ENCODE measurements around the gene BMP6. TPM values are rescaled to one million over a fixed set of nuclear protein-coding genes. Genes with fewer than 3 reads are reported as not detected.

BMP6 gene
- polyA plus RNA-seq, 4 donors, result 0.22 to 2.0 (median 0.94) TPM

- 87 to 88% (median 88%) methylated on average over 10 of the region's 10 CpGs for WGBS, 3 donors
- Histone ChIP-seq H3K4me1 (ENCODE audit: control insufficient read depth in 3 of 3, insufficient read depth in 2 of 3, low read depth in 1 of 3, low read length in 2 of 3) (no peaks in the 10 kb centered on the region), H3K27me3 (ENCODE audit: control insufficient read depth in 3 of 3, insufficient read depth in 3 of 3, low read length in 3 of 3) (no peaks in the 10 kb centered on the region), H3K4me3 (ENCODE audit: low read depth in 1 of 3, low read length in 3 of 3) (no peak overlapping the region), H3K27ac (ENCODE audit: low read depth in 1 of 3, low read length in 2 of 3) (no peak overlapping the region), H3K36me3 (ENCODE audit: control insufficient read depth in 3 of 3, insufficient read depth in 2 of 3, low read depth in 1 of 3, low read length in 3 of 3) (no peaks in the 10 kb centered on the region), H3K9me3 (ENCODE audit: control insufficient read depth in 2 of 2, insufficient read depth in 1 of 2, low read depth in 1 of 2, low read length in 1 of 2) (no peaks in the 10 kb centered on the region)
- DNase-seq (no peak), FAIRE-seq (no peak)
These were observed 39.9 kb downstream of the BMP6 start for GRCh38 chr6:7765575-7766325.

GRCh38 chr6:7769702-7770101, 43.8 kb downstream of the BMP6 start:
- Histone ChIP-seq H3K9me3 (ENCODE audit: control insufficient read depth in 2 of 2, insufficient read depth in 1 of 2, low read depth in 1 of 2, low read length in 1 of 2) (no peaks in the 10 kb centered on the region), H3K36me3 (ENCODE audit: control insufficient read depth in 3 of 3, insufficient read depth in 2 of 3, low read depth in 1 of 3, low read length in 3 of 3) (no peaks in the 10 kb centered on the region), H3K4me3 (ENCODE audit: low read depth in 1 of 3, low read length in 3 of 3) (no peak overlapping the region), H3K27ac (ENCODE audit: low read depth in 1 of 3, low read length in 2 of 3) (no peak overlapping the region), H3K4me1 (ENCODE audit: control insufficient read depth in 3 of 3, insufficient read depth in 2 of 3, low read depth in 1 of 3, low read length in 2 of 3) (no peaks in the 10 kb centered on the region), H3K27me3 (ENCODE audit: control insufficient read depth in 3 of 3, insufficient read depth in 3 of 3, low read length in 3 of 3) (peaks cover 0 to 2% (median 0%) of the 10 kb centered on the region in 3 donors)
- FAIRE-seq (no peak), DNase-seq (no peak)
- 47 to 59% (median 59%) methylated on average over 3 of the region's 3 CpGs for WGBS, 3 donors

- H3K9me3 ChIP-seq (ENCODE audit: control insufficient read depth in 2 of 2, insufficient read depth in 1 of 2, low read depth in 1 of 2, low read length in 1 of 2), result no peaks in the 10 kb centered on the region
- no peak overlapping the region for H3K27ac ChIP-seq (ENCODE audit: low read depth in 1 of 3, low read length in 2 of 3)
- H3K4me1 ChIP-seq (ENCODE audit: control insufficient read depth in 3 of 3, insufficient read depth in 2 of 3, low read depth in 1 of 3, low read length in 2 of 3), result no peaks in the 10 kb centered on the region
- FAIRE-seq, result no peak
- H3K4me3 ChIP-seq (ENCODE audit: low read depth in 1 of 3, low read length in 3 of 3), result no peak overlapping the region
- no peak for DNase-seq
- H3K27me3 ChIP-seq (ENCODE audit: control insufficient read depth in 3 of 3, insufficient read depth in 3 of 3, low read length in 3 of 3), result peaks cover 0 to 2% (median 0%) of the 10 kb centered on the region in 3 donors
- WGBS, 3 donors, result 79 to 86% (median 85%) methylated on average over 4 of the region's 4 CpGs
- no peaks in the 10 kb centered on the region for H3K36me3 ChIP-seq (ENCODE audit: control insufficient read depth in 3 of 3, insufficient read depth in 2 of 3, low read depth in 1 of 3, low read length in 3 of 3)
These were observed 44.2 kb downstream of the BMP6 start for GRCh38 chr6:7770111-7770510.

- Histone ChIP-seq H3K27ac (ENCODE audit: low read depth in 1 of 3, low read length in 2 of 3) (no peak overlapping the region), H3K9me3 (ENCODE audit: control insufficient read depth in 2 of 2, insufficient read depth in 1 of 2, low read depth in 1 of 2, low read length in 1 of 2) (no peaks in the 10 kb centered on the region), H3K4me3 (ENCODE audit: low read depth in 1 of 3, low read length in 3 of 3) (no peak overlapping the region), H3K27me3 (ENCODE audit: control insufficient read depth in 3 of 3, insufficient read depth in 3 of 3, low read length in 3 of 3) (peaks cover 0 to 2% (median 0%) of the 10 kb centered on the region in 3 donors), H3K36me3 (ENCODE audit: control insufficient read depth in 3 of 3, insufficient read depth in 2 of 3, low read depth in 1 of 3, low read length in 3 of 3) (no peaks in the 10 kb centered on the region), H3K4me1 (ENCODE audit: control insufficient read depth in 3 of 3, insufficient read depth in 2 of 3, low read depth in 1 of 3, low read length in 2 of 3) (no peaks in the 10 kb centered on the region)
- DNase-seq (no peak), FAIRE-seq (no peak)
- WGBS, 3 donors, result 77 to 88% (median 83%) methylated on average over 3 of the region's 3 CpGs
These were observed 44.7 kb downstream of the BMP6 start for GRCh38 chr6:7770601-7771000.

GRCh38 chr6:7773322-7773721, 47.4 kb downstream of the BMP6 start:
- 86 to 89% (median 88%) methylated on average over 3 of the region's 3 CpGs for WGBS, 3 donors
- no peaks in the 10 kb centered on the region for H3K4me1 ChIP-seq (ENCODE audit: control insufficient read depth in 3 of 3, insufficient read depth in 2 of 3, low read depth in 1 of 3, low read length in 2 of 3)
- H3K27me3 ChIP-seq (ENCODE audit: control insufficient read depth in 3 of 3, insufficient read depth in 3 of 3, low read length in 3 of 3), result peaks cover 0 to 2% (median 0%) of the 10 kb centered on the region in 3 donors
- no peaks in the 10 kb centered on the region for H3K36me3 ChIP-seq (ENCODE audit: control insufficient read depth in 3 of 3, insufficient read depth in 2 of 3, low read depth in 1 of 3, low read length in 3 of 3)
- DNase-seq (no peak), FAIRE-seq (no peak)
- H3K27ac ChIP-seq (ENCODE audit: low read depth in 1 of 3, low read length in 2 of 3), result no peak overlapping the region
- H3K9me3 ChIP-seq (ENCODE audit: control insufficient read depth in 2 of 2, insufficient read depth in 1 of 2, low read depth in 1 of 2, low read length in 1 of 2), result no peaks in the 10 kb centered on the region
- H3K4me3 ChIP-seq (ENCODE audit: low read depth in 1 of 3, low read length in 3 of 3), result no peak overlapping the region

- no peaks in the 10 kb centered on the region for H3K9me3 ChIP-seq (ENCODE audit: control insufficient read depth in 2 of 2, insufficient read depth in 1 of 2, low read depth in 1 of 2, low read length in 1 of 2)
- FAIRE-seq (no peak), DNase-seq (no peak)
These were observed 48.0 kb downstream of the BMP6 start for GRCh38 chr6:7773914-7774313.

GRCh38 chr6:7776509-7776908, 50.6 kb downstream of the BMP6 start:
- Histone ChIP-seq H3K4me1 (ENCODE audit: control insufficient read depth in 3 of 3, insufficient read depth in 2 of 3, low read depth in 1 of 3, low read length in 2 of 3) (no peaks in the 10 kb centered on the region), H3K9me3 (ENCODE audit: control insufficient read depth in 2 of 2, insufficient read depth in 1 of 2, low read depth in 1 of 2, low read length in 1 of 2) (no peaks in the 10 kb centered on the region), H3K4me3 (ENCODE audit: low read depth in 1 of 3, low read length in 3 of 3) (no peak overlapping the region), H3K27ac (ENCODE audit: low read depth in 1 of 3, low read length in 2 of 3) (no peak overlapping the region), H3K27me3 (ENCODE audit: control insufficient read depth in 3 of 3, insufficient read depth in 3 of 3, low read length in 3 of 3) (peaks cover 0 to 2% (median 0%) of the 10 kb centered on the region in 3 donors), H3K36me3 (ENCODE audit: control insufficient read depth in 3 of 3, insufficient read depth in 2 of 3, low read depth in 1 of 3, low read length in 3 of 3) (no peaks in the 10 kb centered on the region)
- 43 to 70% (median 63%) methylated on average over 2 of the region's 2 CpGs for WGBS, 3 donors
- FAIRE-seq (no peak), DNase-seq (no peak)

More at GRCh38 chr6:7773914-7774313, 48.0 kb downstream of the BMP6 start:
- WGBS, 3 donors, result 76 to 87% (median 79%) methylated on average over 9 of the region's 9 CpGs
- no peaks in the 10 kb centered on the region for H3K4me1 ChIP-seq (ENCODE audit: control insufficient read depth in 3 of 3, insufficient read depth in 2 of 3, low read depth in 1 of 3, low read length in 2 of 3)
- no peak overlapping the region for H3K27ac ChIP-seq (ENCODE audit: low read depth in 1 of 3, low read length in 2 of 3)
- peaks cover 0 to 2% (median 0%) of the 10 kb centered on the region in 3 donors for H3K27me3 ChIP-seq (ENCODE audit: control insufficient read depth in 3 of 3, insufficient read depth in 3 of 3, low read length in 3 of 3)
- no peak overlapping the region for H3K4me3 ChIP-seq (ENCODE audit: low read depth in 1 of 3, low read length in 3 of 3)
- H3K36me3 ChIP-seq (ENCODE audit: control insufficient read depth in 3 of 3, insufficient read depth in 2 of 3, low read depth in 1 of 3, low read length in 3 of 3), result no peaks in the 10 kb centered on the region

- 46 to 70% (median 50%) methylated on average over 4 of the region's 4 CpGs for WGBS, 3 donors
- DNase-seq, result no peak
- FAIRE-seq, result no peak
These were observed 51.2 kb downstream of the BMP6 start for GRCh38 chr6:7777074-7777473.

GRCh38 chr6:7781240-7781639, 55.3 kb downstream of the BMP6 start:
- FAIRE-seq, result no peak
- H3K4me3 ChIP-seq (ENCODE audit: low read depth in 1 of 3, low read length in 3 of 3), result no peak overlapping the region
- no peak for DNase-seq
- H3K27ac ChIP-seq (ENCODE audit: low read depth in 1 of 3, low read length in 2 of 3), result no peak overlapping the region
- WGBS, 3 donors, result 58 to 73% (median 60%) methylated on average over 6 of the region's 6 CpGs
- no peaks in the 10 kb centered on the region for H3K36me3 ChIP-seq (ENCODE audit: control insufficient read depth in 3 of 3, insufficient read depth in 2 of 3, low read depth in 1 of 3, low read length in 3 of 3)
- peaks cover 0 to 8% (median 0%) of the 10 kb centered on the region in 3 donors for H3K27me3 ChIP-seq (ENCODE audit: control insufficient read depth in 3 of 3, insufficient read depth in 3 of 3, low read length in 3 of 3)
- H3K4me1 ChIP-seq (ENCODE audit: control insufficient read depth in 3 of 3, insufficient read depth in 2 of 3, low read depth in 1 of 3, low read length in 2 of 3), result no peaks in the 10 kb centered on the region
- no peaks in the 10 kb centered on the region for H3K9me3 ChIP-seq (ENCODE audit: control insufficient read depth in 2 of 2, insufficient read depth in 1 of 2, low read depth in 1 of 2, low read length in 1 of 2)

More at GRCh38 chr6:7777074-7777473, 51.2 kb downstream of the BMP6 start:
- H3K27ac ChIP-seq (ENCODE audit: low read depth in 1 of 3, low read length in 2 of 3), result no peak overlapping the region
- H3K4me3 ChIP-seq (ENCODE audit: low read depth in 1 of 3, low read length in 3 of 3), result no peak overlapping the region
- no peaks in the 10 kb centered on the region for H3K36me3 ChIP-seq (ENCODE audit: control insufficient read depth in 3 of 3, insufficient read depth in 2 of 3, low read depth in 1 of 3, low read length in 3 of 3)
- H3K27me3 ChIP-seq (ENCODE audit: control insufficient read depth in 3 of 3, insufficient read depth in 3 of 3, low read length in 3 of 3), result peaks cover 0 to 5% (median 0%) of the 10 kb centered on the region in 3 donors
- no peaks in the 10 kb centered on the region for H3K9me3 ChIP-seq (ENCODE audit: control insufficient read depth in 2 of 2, insufficient read depth in 1 of 2, low read depth in 1 of 2, low read length in 1 of 2)
- no peaks in the 10 kb centered on the region for H3K4me1 ChIP-seq (ENCODE audit: control insufficient read depth in 3 of 3, insufficient read depth in 2 of 3, low read depth in 1 of 3, low read length in 2 of 3)

All from small intestine (tissue), 7 donors.